ENCODE data around the gene MTA3. TPM values are rescaled to one million over a fixed set of nuclear protein-coding genes. Genes with fewer than 3 reads are reported as not detected.

The MTA3 gene
- total and polyA plus RNA-seq, 2 donors (not counting 1 experiment from before 2014, with no cell fraction given), result 13.4 to 33.2 TPM

- ChIA-PET POLR2A (interaction anchor here (0.6 kb wide), 1 partner anchor 151 kb away, joined by 5 read pairs; no protein-coding TSS in a partner anchor), CTCF (interaction anchor here (1.3 to 1.6 kb wide), 2 partner anchors 35 to 59 kb away, joined by 3 to 4 read pairs; no protein-coding TSS in a partner anchor)
- Histone ChIP-seq H3K4me3 (ENCODE audit: control extremely low read depth in 1 of 5, extremely low read depth in 1 of 5, insufficient read depth in 1 of 5, low read depth in 2 of 5, low read length in 4 of 5) (no peak overlapping the region), H3K27me3 (replicated peaks in 1 of 4; ENCODE audit: control extremely low read depth in 1 of 4, control insufficient read depth in 3 of 4, insufficient read depth in 4 of 4, low read length in 3 of 4) (no peaks in the 10 kb centered on the region), H3K4me1 (ENCODE audit: control insufficient read depth in 2 of 2, insufficient read depth in 2 of 2, low read length in 2 of 2) (peaks cover 4 to 15% of the 10 kb centered on the region in 2 donors), H2AFZ (ENCODE audit: insufficient read depth, low read depth, low read length, poor library complexity, severe bottlenecking) (no peak overlapping the region), H3K4me2 (replicated peaks; ENCODE audit: low read depth, low read length, poor library complexity, severe bottlenecking) (no peak overlapping the region), H4K20me1 (ENCODE audit: control insufficient read depth, insufficient read depth, low read length, poor library complexity, severe bottlenecking) (no peaks in the 10 kb centered on the region), H3K36me3 (replicated peaks in 1 of 2; ENCODE audit: control extremely low read depth in 1 of 2, control insufficient read depth in 1 of 2, extremely low read depth in 1 of 2, insufficient read depth in 2 of 2, low read length in 1 of 2) (no peaks in the 10 kb centered on the region), H3K9ac (ENCODE audit: low read length) (no peak overlapping the region), H3K27ac (ENCODE audit: low read length in 2 of 2) (no peak overlapping the region), H3K9me3 (ENCODE audit: control extremely low read depth in 1 of 3, control insufficient read depth in 2 of 3, insufficient read depth in 1 of 3, low read length in 2 of 3) (no peaks in the 10 kb centered on the region), H3K79me2 (ENCODE audit: control insufficient read depth, insufficient read depth, low read length) (peaks cover 7% of the 10 kb centered on the region)
- Mint-ChIP-seq H3K4me1 (peaks cover 27% of the 10 kb centered on the region), H3K9me3 (ENCODE audit: insufficient read depth) (no peaks in the 10 kb centered on the region), H3K27me3 (no peaks in the 10 kb centered on the region), H3K4me3 (no peak overlapping the region), H3K27ac (no peak overlapping the region)
- intact Hi-C loops (cut with micrococcal nuclease), result loop anchor here (5.0 kb wide), 1 partner anchor 34 kb away; the partner anchor contains the start of gene MTA3
- ATAC-seq (ENCODE audit: low read depth) (no peak), DNase-seq (no peak)
- no peak for TF ChIP-seq EZH2 (IDR thresholded peaks at IDR 0.05; ENCODE audit: borderline replicate concordance, insufficient read depth, low read depth, low read length, poor library complexity, severe bottlenecking)
- no peak for TF ChIP-seq CTCF (IDR thresholded peaks at IDR 0.05)
- WGBS (ENCODE audit: insufficient coverage), result no CpG with 5 or more reads among the region's 3 CpGs
These were observed 32.6 kb downstream of the MTA3 start for GRCh38 chr2:42601076-42601475.

GRCh38 chr2:42602218-42602875 lies 33.9 kb downstream of the MTA3 start:
- CTCF ChIA-PET, result interaction anchor here (0.5 to 1.3 kb wide), 3 partner anchors 36 to 720 kb away, joined by 3 read pairs; no protein-coding TSS in a partner anchor
- H3K9ac ChIP-seq (ENCODE audit: low read length), result no peak overlapping the region
- no peaks in the 10 kb centered on the region for H3K9me3 ChIP-seq (ENCODE audit: control extremely low read depth in 1 of 3, control insufficient read depth in 2 of 3, insufficient read depth in 1 of 3, low read length in 2 of 3)
- TF ChIP-seq CTCF (IDR thresholded peaks at IDR 0.05) (no peak), EZH2 (IDR thresholded peaks at IDR 0.05; ENCODE audit: borderline replicate concordance, insufficient read depth, low read depth, low read length, poor library complexity, severe bottlenecking) (no peak)
- H3K27me3 ChIP-seq (replicated peaks in 1 of 4; ENCODE audit: control extremely low read depth in 1 of 4, control insufficient read depth in 3 of 4, insufficient read depth in 4 of 4, low read length in 3 of 4), result no peaks in the 10 kb centered on the region
- H2AFZ ChIP-seq (ENCODE audit: insufficient read depth, low read depth, low read length, poor library complexity, severe bottlenecking), result no peak overlapping the region
- intact Hi-C loops (cut with micrococcal nuclease), result loop anchor here (5.0 kb wide), 1 partner anchor 35 kb away; the partner anchor contains the start of gene MTA3
- ATAC-seq (ENCODE audit: low read depth) (no peak), DNase-seq (no peak)
- no peaks in the 10 kb centered on the region for H3K27me3 Mint-ChIP-seq
- H3K4me3 ChIP-seq (ENCODE audit: control extremely low read depth in 1 of 5, extremely low read depth in 1 of 5, insufficient read depth in 1 of 5, low read depth in 2 of 5, low read length in 4 of 5), result no peak overlapping the region
- H3K4me3 Mint-ChIP-seq, result no peak overlapping the region
- H3K36me3 ChIP-seq (replicated peaks in 1 of 2; ENCODE audit: control extremely low read depth in 1 of 2, control insufficient read depth in 1 of 2, extremely low read depth in 1 of 2, insufficient read depth in 2 of 2, low read length in 1 of 2), result no peaks in the 10 kb centered on the region
- H4K20me1 ChIP-seq (ENCODE audit: control insufficient read depth, insufficient read depth, low read length, poor library complexity, severe bottlenecking), result no peaks in the 10 kb centered on the region
- peaks cover 4 to 15% of the 10 kb centered on the region in 2 donors for H3K4me1 ChIP-seq (ENCODE audit: control insufficient read depth in 2 of 2, insufficient read depth in 2 of 2, low read length in 2 of 2)
- WGBS (ENCODE audit: insufficient coverage), result 100% methylated on average over 1 of the region's 2 CpGs
- POLR2A ChIA-PET, result interaction anchor here (0.6 kb wide), 1 partner anchor 132 kb away, joined by 9 read pairs; no protein-coding TSS in a partner anchor
- H3K9me3 Mint-ChIP-seq (ENCODE audit: insufficient read depth), result no peaks in the 10 kb centered on the region
- peaks cover 7% of the 10 kb centered on the region for H3K79me2 ChIP-seq (ENCODE audit: control insufficient read depth, insufficient read depth, low read length)
- H3K4me1 Mint-ChIP-seq, result peaks cover 27% of the 10 kb centered on the region
- H3K4me2 ChIP-seq (replicated peaks; ENCODE audit: low read depth, low read length, poor library complexity, severe bottlenecking), result no peak overlapping the region
- no peak overlapping the region for H3K27ac ChIP-seq (ENCODE audit: low read length in 2 of 2)
- no peak overlapping the region for H3K27ac Mint-ChIP-seq

Measured in B cell (primary cell).